ENCODE results near the gene SET.

DNA sequence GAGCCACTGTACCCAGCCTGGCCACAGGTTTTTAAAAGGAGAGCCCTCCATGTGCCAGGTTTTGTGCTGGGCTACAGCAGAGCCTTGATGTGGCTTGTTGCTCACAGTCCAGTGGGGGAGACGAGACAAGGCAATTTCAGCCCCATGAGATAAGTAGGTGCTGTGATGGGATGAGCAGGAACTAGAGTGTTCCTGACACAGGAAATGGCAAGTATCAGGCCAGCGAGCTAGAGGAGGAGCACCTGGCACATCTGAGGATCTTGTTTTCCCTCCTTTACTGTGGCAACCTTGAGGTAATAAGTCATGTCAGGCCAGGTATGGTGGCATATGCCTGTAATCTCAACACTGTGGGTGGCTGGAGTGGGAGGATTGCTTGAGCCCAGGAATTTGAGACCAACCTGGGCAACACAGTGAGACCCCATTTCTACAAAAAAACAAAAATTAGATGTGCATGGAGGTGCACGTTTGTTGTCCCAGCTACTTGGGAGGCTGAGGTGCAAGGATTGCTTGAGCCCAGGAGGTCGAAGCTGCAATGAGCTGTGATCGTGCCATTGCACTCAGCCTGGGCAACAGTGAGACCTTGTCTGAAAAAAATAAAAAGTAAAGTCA lies 38.7 kb downstream of the SET start:
- TF ChIP-seq POLR2A (IDR thresholded peaks at IDR 0.05) (no peak), EP300 (IDR thresholded peaks at IDR 0.05) (no peak)
- TF ChIP-seq, protein P1, sequence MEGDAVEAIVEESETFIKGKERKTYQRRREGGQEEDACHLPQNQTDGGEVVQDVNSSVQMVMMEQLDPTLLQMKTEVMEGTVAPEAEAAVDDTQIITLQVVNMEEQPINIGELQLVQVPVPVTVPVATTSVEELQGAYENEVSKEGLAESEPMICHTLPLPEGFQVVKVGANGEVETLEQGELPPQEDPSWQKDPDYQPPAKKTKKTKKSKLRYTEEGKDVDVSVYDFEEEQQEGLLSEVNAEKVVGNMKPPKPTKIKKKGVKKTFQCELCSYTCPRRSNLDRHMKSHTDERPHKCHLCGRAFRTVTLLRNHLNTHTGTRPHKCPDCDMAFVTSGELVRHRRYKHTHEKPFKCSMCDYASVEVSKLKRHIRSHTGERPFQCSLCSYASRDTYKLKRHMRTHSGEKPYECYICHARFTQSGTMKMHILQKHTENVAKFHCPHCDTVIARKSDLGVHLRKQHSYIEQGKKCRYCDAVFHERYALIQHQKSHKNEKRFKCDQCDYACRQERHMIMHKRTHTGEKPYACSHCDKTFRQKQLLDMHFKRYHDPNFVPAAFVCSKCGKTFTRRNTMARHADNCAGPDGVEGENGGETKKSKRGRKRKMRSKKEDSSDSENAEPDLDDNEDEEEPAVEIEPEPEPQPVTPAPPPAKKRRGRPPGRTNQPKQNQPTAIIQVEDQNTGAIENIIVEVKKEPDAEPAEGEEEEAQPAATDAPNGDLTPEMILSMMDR (IDR thresholded peaks at IDR 0.05) = no peak

All from gastroesophageal sphincter (tissue), 3 donors.